ENCODE measurements around the gene CECR2.

Gene CECR2

DNA sequence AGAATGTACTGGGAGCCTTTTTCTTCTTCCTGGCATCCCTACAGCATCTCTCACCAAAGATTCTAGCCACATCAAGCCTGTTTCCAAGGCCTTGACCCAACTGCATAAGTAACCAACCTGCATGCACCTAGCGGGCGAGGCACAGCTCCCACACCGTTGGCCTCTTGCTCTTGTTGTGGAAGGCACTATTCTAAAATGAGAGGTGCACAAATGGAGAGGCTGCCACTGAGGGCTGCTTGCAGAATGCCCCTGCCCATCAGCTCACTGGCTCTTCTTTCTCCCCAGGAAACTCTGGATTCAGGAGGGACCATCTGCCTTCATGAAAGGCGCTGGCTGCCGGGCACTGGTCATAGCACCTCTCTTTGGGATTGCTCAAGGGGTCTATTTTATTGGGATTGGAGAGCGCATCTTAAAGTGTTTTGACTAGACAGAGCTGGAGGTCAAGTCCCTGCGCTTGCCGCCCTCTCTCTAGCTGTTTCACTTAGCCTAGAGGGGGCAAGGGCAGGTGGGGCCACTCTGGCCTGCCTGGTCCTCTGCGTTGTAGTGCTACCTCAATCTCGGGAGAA, 220.6 kb downstream of the CECR2 start:
- H3K9ac ChIP-seq (ENCODE audit: low read depth, low read length): no peak overlapping the region
- H3K4me1 ChIP-seq (ENCODE audit: insufficient read depth, low read length): no peaks in the 10 kb centered on the region
- no peaks in the 10 kb centered on the region; the same call in 1 of the 2 replicates for H4K20me1 ChIP-seq (ENCODE audit: insufficient read depth, low read length)
- H3K4me2 ChIP-seq (ENCODE audit: insufficient read depth, low read length): no peak overlapping the region
- no peaks in the 10 kb centered on the region for H3K27me3 ChIP-seq (ENCODE audit: insufficient read depth, low read length, poor library complexity)
- H3K4me3 ChIP-seq (ENCODE audit: low read depth in 1 of 2, low read length in 2 of 2): no peak overlapping the region
- H3K79me2 ChIP-seq (ENCODE audit: insufficient read depth, low read length): no peaks in the 10 kb centered on the region
- ATAC-seq (ENCODE audit: insufficient read depth, low read depth): no peak
- no peaks in the 10 kb centered on the region for H3K9me3 ChIP-seq (ENCODE audit: insufficient read depth, low read length, severe bottlenecking)
- no peak overlapping the region for H2AFZ ChIP-seq (ENCODE audit: low read depth, low read length)
- TF ChIP-seq, protein P1, sequence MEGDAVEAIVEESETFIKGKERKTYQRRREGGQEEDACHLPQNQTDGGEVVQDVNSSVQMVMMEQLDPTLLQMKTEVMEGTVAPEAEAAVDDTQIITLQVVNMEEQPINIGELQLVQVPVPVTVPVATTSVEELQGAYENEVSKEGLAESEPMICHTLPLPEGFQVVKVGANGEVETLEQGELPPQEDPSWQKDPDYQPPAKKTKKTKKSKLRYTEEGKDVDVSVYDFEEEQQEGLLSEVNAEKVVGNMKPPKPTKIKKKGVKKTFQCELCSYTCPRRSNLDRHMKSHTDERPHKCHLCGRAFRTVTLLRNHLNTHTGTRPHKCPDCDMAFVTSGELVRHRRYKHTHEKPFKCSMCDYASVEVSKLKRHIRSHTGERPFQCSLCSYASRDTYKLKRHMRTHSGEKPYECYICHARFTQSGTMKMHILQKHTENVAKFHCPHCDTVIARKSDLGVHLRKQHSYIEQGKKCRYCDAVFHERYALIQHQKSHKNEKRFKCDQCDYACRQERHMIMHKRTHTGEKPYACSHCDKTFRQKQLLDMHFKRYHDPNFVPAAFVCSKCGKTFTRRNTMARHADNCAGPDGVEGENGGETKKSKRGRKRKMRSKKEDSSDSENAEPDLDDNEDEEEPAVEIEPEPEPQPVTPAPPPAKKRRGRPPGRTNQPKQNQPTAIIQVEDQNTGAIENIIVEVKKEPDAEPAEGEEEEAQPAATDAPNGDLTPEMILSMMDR (IDR thresholded peaks at IDR 0.05; ENCODE audit: borderline replicate concordance, extremely low read depth, low read length, poor library complexity, severe bottlenecking): no peak
- TF ChIP-seq EZH2 (IDR thresholded peaks at IDR 0.05; ENCODE audit: borderline replicate concordance, low read depth, low read length, severe bottlenecking): no peak
- peaks cover 40% of the 10 kb centered on the region for H3K36me3 ChIP-seq (ENCODE audit: insufficient read depth, low read length)
- DNase-seq: no peak
- H3K27ac ChIP-seq (ENCODE audit: low read length): no peak overlapping the region

DNA sequence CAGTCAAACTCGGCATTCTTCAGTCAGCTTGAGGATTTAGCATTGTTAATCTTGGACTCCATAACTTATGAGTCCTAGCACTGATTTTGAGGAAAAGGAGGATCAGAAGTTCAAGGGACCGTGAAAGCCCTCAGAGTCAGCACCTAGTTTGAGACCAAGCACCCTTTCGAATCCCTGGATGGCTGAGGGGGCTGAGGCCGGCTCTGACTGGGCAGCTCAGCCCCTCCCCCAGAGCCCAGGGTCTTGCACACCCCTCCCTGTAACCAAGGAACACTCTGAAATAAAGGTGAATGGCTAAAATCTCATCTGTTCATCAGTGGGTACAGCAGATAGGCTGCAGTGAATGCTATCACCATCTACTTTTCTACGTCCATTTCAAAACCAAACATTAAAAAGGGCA, 221.3 kb downstream of the CECR2 start:
- Histone ChIP-seq H3K4me2 (ENCODE audit: insufficient read depth, low read length) (no peak overlapping the region), H3K79me2 (ENCODE audit: insufficient read depth, low read length) (no peaks in the 10 kb centered on the region), H3K9me3 (ENCODE audit: insufficient read depth, low read length, severe bottlenecking) (no peaks in the 10 kb centered on the region), H3K4me1 (ENCODE audit: insufficient read depth, low read length) (no peaks in the 10 kb centered on the region), H3K9ac (ENCODE audit: low read depth, low read length) (no peak overlapping the region), H3K4me3 (ENCODE audit: low read depth in 1 of 2, low read length in 2 of 2) (no peak overlapping the region), H3K36me3 (ENCODE audit: insufficient read depth, low read length) (peaks cover 47% of the 10 kb centered on the region), H3K27ac (ENCODE audit: low read length) (no peak overlapping the region), H3K27me3 (ENCODE audit: insufficient read depth, low read length, poor library complexity) (no peaks in the 10 kb centered on the region), H2AFZ (ENCODE audit: low read depth, low read length) (no peak overlapping the region), H4K20me1 (ENCODE audit: insufficient read depth, low read length) (no peaks in the 10 kb centered on the region; the same call in 1 of the 2 replicates)
- ATAC-seq (ENCODE audit: insufficient read depth, low read depth) (no peak), DNase-seq (no peak)
- no peak for TF ChIP-seq EZH2 (IDR thresholded peaks at IDR 0.05; ENCODE audit: borderline replicate concordance, low read depth, low read length, severe bottlenecking)
- TF ChIP-seq, protein P1 (IDR thresholded peaks at IDR 0.05; ENCODE audit: borderline replicate concordance, extremely low read depth, low read length, poor library complexity, severe bottlenecking): no peak

DNA sequence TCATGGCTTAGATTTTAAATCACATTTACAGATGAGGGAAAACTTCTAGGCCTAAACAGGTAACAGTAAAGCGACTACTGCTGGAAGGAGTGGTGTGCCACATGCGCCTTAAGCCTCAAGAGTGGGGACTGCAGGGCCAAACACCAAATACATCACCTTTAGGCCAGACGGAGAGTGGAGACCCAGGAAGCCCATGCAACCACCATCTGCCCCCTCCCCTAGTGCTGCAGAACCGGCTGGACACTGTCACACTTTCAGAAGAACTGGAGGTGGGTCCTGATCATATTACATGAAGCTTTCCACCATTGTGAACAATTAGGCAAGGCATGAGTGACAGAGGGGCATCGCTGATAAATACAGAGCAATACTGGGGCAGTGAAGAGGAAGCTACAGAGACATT, 222.9 kb downstream of the CECR2 start:
- no peak for TF ChIP-seq EZH2 (IDR thresholded peaks at IDR 0.05; ENCODE audit: borderline replicate concordance, low read depth, low read length, severe bottlenecking)
- TF ChIP-seq, protein P1 (IDR thresholded peaks at IDR 0.05; ENCODE audit: borderline replicate concordance, extremely low read depth, low read length, poor library complexity, severe bottlenecking): no peak
- Histone ChIP-seq H3K4me1 (ENCODE audit: insufficient read depth, low read length) (no peaks in the 10 kb centered on the region), H3K79me2 (ENCODE audit: insufficient read depth, low read length) (no peaks in the 10 kb centered on the region), H4K20me1 (ENCODE audit: insufficient read depth, low read length) (no peaks in the 10 kb centered on the region; the same call in 1 of the 2 replicates), H3K27me3 (ENCODE audit: insufficient read depth, low read length, poor library complexity) (no peaks in the 10 kb centered on the region), H3K9ac (ENCODE audit: low read depth, low read length) (no peak overlapping the region), H3K36me3 (ENCODE audit: insufficient read depth, low read length) (peaks cover 60% of the 10 kb centered on the region), H2AFZ (ENCODE audit: low read depth, low read length) (no peak overlapping the region), H3K27ac (ENCODE audit: low read length) (no peak overlapping the region), H3K9me3 (ENCODE audit: insufficient read depth, low read length, severe bottlenecking) (no peaks in the 10 kb centered on the region), H3K4me3 (ENCODE audit: low read depth in 1 of 2, low read length in 2 of 2) (no peak overlapping the region), H3K4me2 (ENCODE audit: insufficient read depth, low read length) (no peak overlapping the region)
- no peak for ATAC-seq (ENCODE audit: insufficient read depth, low read depth)
- no peak for DNase-seq
